ENCODE results near the gene PPM1F. TPM values are rescaled to one million over a fixed set of nuclear protein-coding genes. Genes with fewer than 3 reads are reported as not detected.
"Not testable (repeated sequence)": the region's sequence is repeated elsewhere in the genome, so short reads cannot be mapped to it uniquely, and the experiment has no call there.

The PPM1F gene
- total and polyA plus RNA-seq, 9 donors, result 38.0 to 63.9 (median 53.6) TPM

DNA sequence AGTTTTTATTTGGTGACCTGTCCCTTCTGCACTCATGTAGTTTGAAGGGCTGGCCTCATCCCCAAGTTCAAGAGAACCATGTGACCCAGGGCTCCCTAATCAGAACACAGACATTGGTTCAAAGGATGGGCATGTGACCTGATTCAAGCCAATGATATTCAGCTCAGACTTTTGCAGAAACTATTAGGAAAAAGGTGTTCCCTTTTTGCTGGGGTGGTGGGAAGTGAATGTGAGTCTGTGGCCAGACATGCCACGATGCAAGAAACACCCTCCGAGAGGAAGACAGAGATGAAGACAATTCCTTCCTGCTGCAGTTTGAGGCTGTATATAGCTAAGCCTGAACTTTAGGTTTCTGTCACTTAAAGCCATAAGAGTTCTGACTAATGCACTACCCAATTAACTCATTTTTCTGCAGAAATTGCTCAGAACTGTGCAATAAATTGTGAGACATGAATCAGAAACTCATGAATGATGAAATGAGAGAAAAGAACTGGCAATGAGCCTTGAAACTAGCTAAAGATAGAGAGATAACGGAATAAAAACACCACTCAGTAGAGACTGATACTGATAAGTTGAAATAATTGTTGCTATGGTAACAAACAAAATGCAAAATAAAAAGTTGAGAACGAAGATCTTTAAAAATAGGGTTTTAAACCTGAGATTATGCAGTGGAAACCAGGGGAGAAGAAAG lies 76.0 kb downstream of the PPM1F start:
- no CpG with 5 or more reads among the region's 4 CpGs for WGBS (ENCODE audit: insufficient coverage)
- DNase-seq, result no peak
- Histone ChIP-seq H3K4me1 (ENCODE audit: control insufficient read depth, insufficient read depth, low read length) (no peaks in the 10 kb centered on the region), H3K27me3 (ENCODE audit: control insufficient read depth, insufficient read depth, low read length) (no peaks in the 10 kb centered on the region), H3K27ac (ENCODE audit: low read length) (no peak overlapping the region), H3K4me3 (ENCODE audit: low read length) (no peak overlapping the region), H3K36me3 (ENCODE audit: control insufficient read depth, insufficient read depth, low read length) (no peaks in the 10 kb centered on the region), H3K9me3 (replicated peaks; ENCODE audit: control insufficient read depth, low read depth, low read length) (no peaks in the 10 kb centered on the region)

DNA sequence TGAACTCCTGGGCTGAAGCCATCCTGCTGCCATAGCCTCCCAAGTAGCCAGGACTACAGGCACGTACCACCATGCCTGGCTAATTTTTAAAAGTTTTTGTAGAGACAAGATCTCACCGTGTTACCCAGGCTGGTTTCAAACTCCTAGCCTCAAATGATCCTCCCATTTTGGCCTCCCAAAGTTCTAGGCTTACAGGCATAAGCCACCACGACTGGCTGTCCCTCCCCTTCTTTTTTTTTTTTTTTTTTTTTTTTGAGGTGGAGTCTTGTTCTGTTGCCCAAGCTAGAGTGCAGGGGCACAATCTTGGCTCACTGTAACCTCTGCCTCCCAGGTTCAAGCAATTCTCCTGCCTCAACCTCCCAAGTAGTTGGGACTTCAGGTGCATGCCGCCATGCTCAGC lies 77.7 kb downstream of the PPM1F start:
- DNase-seq; H3K36me3 ChIP-seq (ENCODE audit: control insufficient read depth, insufficient read depth, low read length); H3K27me3 ChIP-seq (ENCODE audit: control insufficient read depth, insufficient read depth, low read length); H3K9me3 ChIP-seq (replicated peaks; ENCODE audit: control insufficient read depth, low read depth, low read length); H3K27ac ChIP-seq (ENCODE audit: low read length); H3K4me3 ChIP-seq (ENCODE audit: low read length); H3K4me1 ChIP-seq (ENCODE audit: control insufficient read depth, insufficient read depth, low read length): not testable (repeated sequence)
- 75% methylated on average over 2 of the region's 4 CpGs for WGBS (ENCODE audit: insufficient coverage)

DNA sequence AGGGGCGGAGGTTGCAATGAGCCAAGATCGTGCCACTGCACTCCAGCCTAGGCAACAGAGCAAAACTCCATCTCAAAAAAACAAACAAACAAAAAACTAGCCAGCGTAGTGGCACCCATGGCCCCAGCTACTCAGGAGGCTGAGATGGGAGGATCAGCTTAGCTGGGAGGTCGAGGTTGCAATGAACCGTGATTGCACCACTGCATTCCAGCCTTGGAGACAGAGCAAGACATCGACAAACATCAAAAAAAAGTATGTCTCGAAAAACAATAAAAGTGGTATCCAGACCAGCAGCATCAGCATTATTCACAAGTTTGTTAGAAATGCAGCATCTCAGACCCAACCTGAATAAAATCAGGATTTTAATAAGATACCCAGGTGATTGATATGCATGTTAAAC lies 79.0 kb downstream of the PPM1F start:
- Histone ChIP-seq H3K4me1 (ENCODE audit: control insufficient read depth, insufficient read depth, low read length) (no peaks in the 10 kb centered on the region), H3K27me3 (ENCODE audit: control insufficient read depth, insufficient read depth, low read length) (no peaks in the 10 kb centered on the region), H3K27ac (ENCODE audit: low read length) (no peak overlapping the region), H3K4me3 (ENCODE audit: low read length) (no peak overlapping the region), H3K9me3 (replicated peaks; ENCODE audit: control insufficient read depth, low read depth, low read length) (no peaks in the 10 kb centered on the region), H3K36me3 (ENCODE audit: control insufficient read depth, insufficient read depth, low read length) (no peaks in the 10 kb centered on the region)
- WGBS (ENCODE audit: insufficient coverage), result 76% methylated on average over 4 of the region's 7 CpGs
- DNase-seq, result no peak

DNA sequence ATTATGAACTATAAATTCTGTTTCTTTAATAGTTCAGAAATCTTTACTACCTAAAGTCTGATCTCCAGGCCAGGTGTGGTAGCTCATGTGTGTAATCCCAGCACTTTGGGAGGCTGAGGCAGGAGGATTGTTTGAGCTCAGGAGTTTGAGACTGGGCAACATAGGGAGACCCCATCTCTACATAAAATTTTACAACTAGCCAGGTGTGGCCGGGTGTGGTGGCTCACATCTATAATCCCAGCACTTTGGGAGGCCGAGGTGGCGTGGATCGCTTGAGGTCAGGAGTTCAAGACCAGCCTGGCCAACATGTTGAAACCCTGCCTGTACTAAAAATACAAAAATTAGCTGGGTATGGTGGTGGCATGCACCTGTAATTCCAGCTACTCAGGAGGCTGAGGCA lies 79.9 kb downstream of the PPM1F start:
- not testable (repeated sequence) for DNase-seq; H3K36me3 ChIP-seq (ENCODE audit: control insufficient read depth, insufficient read depth, low read length); H3K4me3 ChIP-seq (ENCODE audit: low read length); H3K27ac ChIP-seq (ENCODE audit: low read length); H3K9me3 ChIP-seq (replicated peaks; ENCODE audit: control insufficient read depth, low read depth, low read length); H3K4me1 ChIP-seq (ENCODE audit: control insufficient read depth, insufficient read depth, low read length); H3K27me3 ChIP-seq (ENCODE audit: control insufficient read depth, insufficient read depth, low read length)
- WGBS (ENCODE audit: insufficient coverage), result 83% methylated on average over 1 of the region's 4 CpGs

Other genes starting within 250 kb of the PPM1F start
- 18.8 TPM for gene YPEL1, start 217.1 kb downstream of the PPM1F start, total RNA-seq
- 10 to 100 TPM; 12.1 to 20.7 (median 17.2) TPM for gene YPEL1, start 217.1 kb downstream of the PPM1F start, polyA plus RNA-seq (ENCODE audit: insufficient read depth in 1 of 8, insufficient read length in 8 of 8, low replicate concordance in 1 of 8)
- 92.8 TPM for gene MAPK1, start 85.2 kb downstream of the PPM1F start, total RNA-seq
- 100 to 1,000 TPM in 6 of 8 donors, 10 to 100 TPM in 2; 92.0 to 126 (median 113) TPM for gene MAPK1, start 85.2 kb downstream of the PPM1F start, polyA plus RNA-seq (ENCODE audit: insufficient read depth in 1 of 8, insufficient read length in 8 of 8, low replicate concordance in 1 of 8)
- gene TOP3B, start 29.9 kb upstream of the PPM1F start, total RNA-seq, result 17.5 TPM
- 10 to 100 TPM; 12.2 to 22.8 (median 17.5) TPM for gene TOP3B, start 29.9 kb upstream of the PPM1F start, polyA plus RNA-seq (ENCODE audit: insufficient read depth in 1 of 8, insufficient read length in 8 of 8, low replicate concordance in 1 of 8)

Measured in muscle of leg (tissue), 11 donors.